MM.1S (cell line): ENCODE results near the gene SH3GLB1.
A peak's percentile ranks its signal among the peaks of the same experiment; 100 is the strongest.

Experiments used
- CTCF ChIP-seq: fragments of 300-600 bp; sonication (generic); IDR thresholded peaks from 2 replicates; pipeline ENCODE4 v1.5.1; 2016; ENCODE audit warnings: antibody characterized with exemption, low read length, mixed read lengths
- EZH2 ChIP-seq: fragments of 300-600 bp; sonication (generic); optimal IDR thresholded peaks from 2 replicates; pipeline ENCODE3; 2017; ENCODE audit warnings: low read depth, mild to moderate bottlenecking, antibody characterized with exemption, low read length, mixed read lengths

GRCh38 chr1:86753700-86754099 lies 49.3 kb downstream of the SH3GLB1 start:
- peak; percentile 52 for TF ChIP-seq CTCF
- TF ChIP-seq EZH2: no peak
